Liver (tissue), 9 donors: Measurements from ENCODE around the gene IL17RD. TPM values are rescaled to one million over a fixed set of nuclear protein-coding genes. Genes with fewer than 3 reads are reported as not detected.

Source experiments
- DNase-seq: peaks from one replicate; pipeline ENCODE4 v3.0.0-alpha.2; 2017; ENCODE audit warnings: low spot score
- H3K27ac ChIP-seq, 2 donors: one replicate each; pipeline ENCODE4 v1.7.0; 2013; ENCODE audit warnings: inconsistent platforms in 2 of 2, low read length in 2 of 2, control low read depth in 1 of 2, low read depth in 1 of 2, mild to moderate bottlenecking in 1 of 2
- H3K27me3 ChIP-seq, 4 donors: one replicate each; pipeline versions ENCODE4 v1.6.1 to v1.7.0; 2013; ENCODE audit warnings: low read length in 3 of 4, inconsistent platforms in 1 of 4, mild to moderate bottlenecking in 1 of 4, moderate library complexity in 1 of 4; ENCODE audit not compliant: control insufficient read depth in 4 of 4, insufficient read depth in 4 of 4
- H3K36me3 ChIP-seq, 4 donors: one replicate each; pipeline versions ENCODE4 v1.6.1 to v1.7.0; 2013; ENCODE audit warnings: low read length in 3 of 4, mild to moderate bottlenecking in 3 of 4, low read depth in 1 of 4, moderate library complexity in 1 of 4; ENCODE audit not compliant: control insufficient read depth in 4 of 4, insufficient read depth in 3 of 4
- H3K4me1 ChIP-seq, 4 donors: one replicate each; pipeline versions ENCODE4 v1.6.1 to v1.7.0; 2013; ENCODE audit warnings: low read length in 3 of 4, mild to moderate bottlenecking in 3 of 4, moderate library complexity in 1 of 4; ENCODE audit not compliant: control insufficient read depth in 4 of 4, insufficient read depth in 4 of 4
- H3K4me3 ChIP-seq, 3 donors: one replicate each; pipeline versions ENCODE4 v1.6.1 to v1.7.0; 2013; ENCODE audit warnings: low read length in 3 of 3, control low read depth in 1 of 3, low read depth in 1 of 3, mild to moderate bottlenecking in 1 of 3
- H3K9ac ChIP-seq, 2 donors: one replicate each; pipeline ENCODE4 v1.7.0; 2013; ENCODE audit warnings: low read length in 2 of 2, mild to moderate bottlenecking in 2 of 2, moderate library complexity in 2 of 2, control low read depth in 1 of 2, low read depth in 1 of 2
- H3K9me3 ChIP-seq, 4 donors: one replicate each; pipeline versions ENCODE4 v1.6.1 to v1.7.0; 2013; ENCODE audit warnings: low read length in 3 of 4; ENCODE audit not compliant: control insufficient read depth in 4 of 4
- CTCF ChIP-seq: fragments of 150-350 bp; IDR thresholded peaks from 2 replicates; pipeline ENCODE4 v1.5.1; 2017; ENCODE audit warnings: improper control_type of control experiment, low read depth, low read length; ENCODE audit not compliant: missing input control
- EGR1 ChIP-seq, 2 donors: IDR thresholded peaks; 2 replicates each; pipeline ENCODE4 v1.6.1; 2016 to 2018; ENCODE audit warnings: antibody characterized with exemption in 2 of 2, low read depth in 2 of 2
- FOXA1 ChIP-seq: IDR thresholded peaks from 2 replicates; pipeline ENCODE4 v1.6.1; 2016; ENCODE audit warnings: antibody characterized with exemption
- FOXA2 ChIP-seq: IDR thresholded peaks from 2 replicates; pipeline ENCODE4 v1.6.1; 2016; ENCODE audit warnings: antibody characterized with exemption
- GABPA ChIP-seq, 2 donors: IDR thresholded peaks in 1 of 2; conservative IDR thresholded peaks in 1 of 2; 2 replicates each; pipeline ENCODE4 v1.6.1; 2016; ENCODE audit warnings: antibody characterized with exemption in 2 of 2, mild to moderate bottlenecking in 1 of 2, moderate library complexity in 1 of 2
- HNF4A ChIP-seq, 2 donors: conservative IDR thresholded peaks; 2 replicates each; pipeline ENCODE4 v1.6.1; 2016; ENCODE audit warnings: antibody characterized with exemption in 2 of 2, mild to moderate bottlenecking in 2 of 2
- HNF4G ChIP-seq: IDR thresholded peaks from 2 replicates; pipeline ENCODE4 v1.6.1; 2016; ENCODE audit warnings: antibody characterized with exemption
- JUND ChIP-seq, 2 donors: IDR thresholded peaks; 2 replicates each; pipeline ENCODE4 v1.6.1; 2016; ENCODE audit warnings: antibody characterized with exemption in 2 of 2
- MAX ChIP-seq: IDR thresholded peaks from 2 replicates; pipeline ENCODE4 v1.6.1; 2016; ENCODE audit warnings: antibody characterized with exemption
- NR2F2 ChIP-seq: IDR thresholded peaks from 2 replicates; pipeline ENCODE4 v1.6.1; 2016; ENCODE audit warnings: antibody characterized with exemption
- RAD21 ChIP-seq, 2 donors: IDR thresholded peaks; 2 replicates each; pipeline ENCODE4 v1.6.1; 2016; ENCODE audit warnings: antibody characterized with exemption in 2 of 2, mild to moderate bottlenecking in 2 of 2
- REST ChIP-seq: IDR thresholded peaks from 2 replicates; pipeline ENCODE4 v1.6.1; 2016; ENCODE audit warnings: antibody characterized with exemption, mild to moderate bottlenecking
- RXRA ChIP-seq, 2 donors: IDR thresholded peaks; 2 replicates each; pipeline ENCODE4 v1.6.1; 2017 to 2018; ENCODE audit warnings: antibody characterized with exemption in 2 of 2, mild to moderate bottlenecking in 1 of 2
- SP1 ChIP-seq: IDR thresholded peaks from 2 replicates; pipeline ENCODE4 v1.6.1; 2018; ENCODE audit warnings: antibody characterized with exemption, mild to moderate bottlenecking
- TAF1 ChIP-seq: conservative IDR thresholded peaks from 2 replicates; pipeline ENCODE4 v1.6.1; 2016; ENCODE audit warnings: antibody characterized with exemption, mild to moderate bottlenecking
- YY1 ChIP-seq: IDR thresholded peaks from 2 replicates; pipeline ENCODE4 v1.6.1; 2016; ENCODE audit warnings: antibody characterized with exemption, mild to moderate bottlenecking
- WGBS: extraction: QIAGEN DNeasy Blood & Tissue Kit; methylation state at CpG from one replicate; pipeline ENCODE4 v1.1.7; 2013; 5-methylcytosine and 5-hydroxymethylcytosine counted together
- polyA plus RNA-seq, 2 donors: library from polyadenylated mRNA; stranded (reverse) in 1 of 2; unstranded in 1 of 2; fragments of 200-250 nt in 1 of 2; fragments of >200 nt in 1 of 2; fragmentation: Nextera tagmentation in 1 of 2; extraction: Ambion mirVana in 1 of 2; gene quantifications; one replicate each; pipeline versions ENCODE4 v1.2.1 to v1.2.3, GENCODE V29; 2013 to 2015
- total RNA-seq, 2 donors: library from RNA; depleted of rRNA; stranded (reverse); fragments of >200 nt; gene quantifications; one replicate each; pipeline ENCODE4 v1.2.3, GENCODE V29; 2014
- TF ChIP-seq, protein P1 (sequence below): IDR thresholded peaks from 2 replicates; pipeline ENCODE4 v1.6.1; 2016; ENCODE audit warnings: antibody characterized with exemption
- TF ChIP-seq, protein P2 (sequence below): IDR thresholded peaks from 2 replicates; pipeline ENCODE4 v1.6.1; 2016; ENCODE audit warnings: antibody characterized with exemption
- donor health status: healthy.
- donor health status: healthy.
- donor health status: healthy.
- donor health status: healthy.
- donor health status: healthy.

Gene IL17RD
- total and polyA plus RNA-seq, 4 donors: 0.09 to 0.67 (median 0.32) TPM

GRCh38 chr3:57088503-57088902, 76.7 kb downstream of the IL17RD start:
- no peaks in the 10 kb centered on the region for H3K4me1 ChIP-seq
- no peak for TF ChIP-seq MAX
- TF ChIP-seq, protein P1, sequence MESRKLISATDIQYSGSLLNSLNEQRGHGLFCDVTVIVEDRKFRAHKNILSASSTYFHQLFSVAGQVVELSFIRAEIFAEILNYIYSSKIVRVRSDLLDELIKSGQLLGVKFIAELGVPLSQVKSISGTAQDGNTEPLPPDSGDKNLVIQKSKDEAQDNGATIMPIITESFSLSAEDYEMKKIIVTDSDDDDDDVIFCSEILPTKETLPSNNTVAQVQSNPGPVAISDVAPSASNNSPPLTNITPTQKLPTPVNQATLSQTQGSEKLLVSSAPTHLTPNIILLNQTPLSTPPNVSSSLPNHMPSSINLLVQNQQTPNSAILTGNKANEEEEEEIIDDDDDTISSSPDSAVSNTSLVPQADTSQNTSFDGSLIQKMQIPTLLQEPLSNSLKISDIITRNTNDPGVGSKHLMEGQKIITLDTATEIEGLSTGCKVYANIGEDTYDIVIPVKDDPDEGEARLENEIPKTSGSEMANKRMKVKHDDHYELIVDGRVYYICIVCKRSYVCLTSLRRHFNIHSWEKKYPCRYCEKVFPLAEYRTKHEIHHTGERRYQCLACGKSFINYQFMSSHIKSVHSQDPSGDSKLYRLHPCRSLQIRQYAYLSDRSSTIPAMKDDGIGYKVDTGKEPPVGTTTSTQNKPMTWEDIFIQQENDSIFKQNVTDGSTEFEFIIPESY: no peak
- TF ChIP-seq CTCF: no peak
- no peak for TF ChIP-seq SP1
- no peak for TF ChIP-seq REST
- TF ChIP-seq FOXA1: no peak
- TF ChIP-seq TAF1: no peak
- TF ChIP-seq RXRA (IDR thresholded peaks at IDR 0.05): no peak
- TF ChIP-seq, protein P2, sequence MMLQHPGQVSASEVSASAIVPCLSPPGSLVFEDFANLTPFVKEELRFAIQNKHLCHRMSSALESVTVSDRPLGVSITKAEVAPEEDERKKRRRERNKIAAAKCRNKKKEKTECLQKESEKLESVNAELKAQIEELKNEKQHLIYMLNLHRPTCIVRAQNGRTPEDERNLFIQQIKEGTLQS: no peak
- TF ChIP-seq FOXA2: no peak
- no peak for TF ChIP-seq NR2F2
- no peak for TF ChIP-seq YY1
- no peak for TF ChIP-seq EGR1 (IDR thresholded peaks at IDR 0.05; ENCODE audit: low read depth in 2 of 2)
- no peak for TF ChIP-seq HNF4G
- no peak for TF ChIP-seq GABPA (IDR thresholded peaks at IDR 0.05 in 1 of 2, conservative IDR thresholded peaks at IDR 0.05 in 1 of 2)
- no peak for TF ChIP-seq JUND (IDR thresholded peaks at IDR 0.05)
- no peak for TF ChIP-seq RAD21 (IDR thresholded peaks at IDR 0.05)
- TF ChIP-seq HNF4A (conservative IDR thresholded peaks at IDR 0.05): no peak
- no peak overlapping the region for H3K27ac ChIP-seq
- no peak overlapping the region for H3K4me3 ChIP-seq
- DNase-seq: no peak
- 90% methylated on average over 5 of the region's 5 CpGs for WGBS
- no peaks in the 10 kb centered on the region for H3K9me3 ChIP-seq
- no peaks in the 10 kb centered on the region for H3K27me3 ChIP-seq
- H3K9ac ChIP-seq: no peak overlapping the region
- H3K36me3 ChIP-seq: no peaks in the 10 kb centered on the region
